ENCODE measurements around the gene CTCF.

- no peak for TF ChIP-seq SUZ12 (IDR thresholded peaks at IDR 0.05)
- TF ChIP-seq NFRKB (IDR thresholded peaks at IDR 0.05), result no peak
- TF ChIP-seq TARDBP (IDR thresholded peaks at IDR 0.05), result no peak
- TF ChIP-seq L3MBTL2 (conservative IDR thresholded peaks at IDR 0.05), result no peak
- TF ChIP-seq FOXM1 (IDR thresholded peaks at IDR 0.05; ENCODE audit: borderline replicate concordance), result no peak
- no peak for TF ChIP-seq SP1 (IDR thresholded peaks at IDR 0.05)
- TF ChIP-seq FOXA1 (IDR thresholded peaks at IDR 0.05), result no peak
Observed at GRCh38 chr16:67649494-67649931, 87.2 kb downstream of the CTCF start.
